Endothelial cell of umbilical vein (primary cell): Measurements from ENCODE around the gene LLGL2. TPM values are rescaled to one million over a fixed set of nuclear protein-coding genes. Genes with fewer than 3 reads are reported as not detected.

ENCODE experiments used
- BruUV-seq: library from RNA; stranded (reverse); fragments of 400-500 nt; replicated peaks from 2 replicates; lab custom pipeline; 2021; lab: Mats Ljungman, UMichigan
- CTCF ChIA-PET: fragments of 300-600, 350-600 bp; sonication (Branson Sonifier 250); formaldehyde crosslinking; loops from one replicate; lab custom pipeline; 2021; ENCODE audit warnings: antibody characterized with exemption, inconsistent platforms; lab: Charles Lee
- POLR2A ChIA-PET: fragments of 300-600, 350-600 bp; sonication (Branson Sonifier 250); formaldehyde crosslinking; loops from one replicate; lab custom pipeline; 2021; ENCODE audit warnings: antibody characterized with exemption, inconsistent platforms; lab: Charles Lee
- DNase-seq: peaks from one replicate; pipeline ENCODE4 v3.0.0-alpha.2; 2011; ENCODE audit warnings: low read depth, low spot score
- FAIRE-seq: peaks from 2 replicates; lab custom pipeline; 2011; peaks lifted over from hg19 to GRCh38; lab: Jason Lieb, UNC
- H2AFZ ChIP-seq: 2 replicates; pipeline ENCODE4 v1.6.0; 2012; ENCODE audit warnings: low read depth, low read length, control low read depth, inconsistent platforms
- H3K27ac ChIP-seq: 2 replicates; pipeline ENCODE4 v1.5.1; 2011; ENCODE audit warnings: low read depth, mild to moderate bottlenecking, control low read depth, low read length, moderate library complexity; ENCODE audit not compliant: insufficient read depth
- H3K27me3 ChIP-seq, 2 experiments: 2 replicates each; pipeline versions ENCODE4 v1.6.0 to v1.6.1; 2011; ENCODE audit warnings: low read length in 2 of 2, mixed read lengths in 1 of 2; ENCODE audit not compliant: control insufficient read depth in 2 of 2, insufficient read depth in 2 of 2
- H3K36me3 ChIP-seq, 2 experiments: 2 replicates in 1 of 2; 3 replicates in 1 of 2; pipeline ENCODE4 v1.5.1; 2011; ENCODE audit warnings: low read length in 2 of 2, mild to moderate bottlenecking in 1 of 2, moderate library complexity in 1 of 2; ENCODE audit not compliant: control insufficient read depth in 2 of 2, insufficient read depth in 2 of 2; ENCODE audit errors: extremely low read depth in 1 of 2
- H3K4me1 ChIP-seq: 3 replicates; pipeline ENCODE4 v1.5.1; 2011; ENCODE audit warnings: mild to moderate bottlenecking, low read length; ENCODE audit not compliant: control insufficient read depth, insufficient read depth; ENCODE audit errors: extremely low read depth
- H3K4me2 ChIP-seq: 2 replicates; pipeline ENCODE4 v1.6.1; 2011; ENCODE audit warnings: low read length, control low read depth, mixed read lengths; ENCODE audit not compliant: insufficient read depth
- H3K4me3 ChIP-seq, 3 experiments: fragments of 200-600 bp in 1 of 3; sonication (generic), shearing (Covaris generic) in 1 of 3; replicated peaks in 1 of 3; 2 replicates each; pipeline ENCODE4 v1.5.1; 2011 to 2016; ENCODE audit warnings: control low read depth in 3 of 3, low read length in 3 of 3, mild to moderate bottlenecking in 2 of 3, inconsistent platforms in 1 of 3, low read depth in 1 of 3, moderate library complexity in 1 of 3; ENCODE audit not compliant: insufficient read depth in 1 of 3
- H3K79me2 ChIP-seq: 2 replicates; pipeline ENCODE4 v1.6.0; 2012; ENCODE audit warnings: low read length, inconsistent platforms; ENCODE audit not compliant: control insufficient read depth, insufficient read depth
- H3K9ac ChIP-seq: replicated peaks from 2 replicates; pipeline ENCODE3; 2011; ENCODE audit warnings: low read length, control low read depth; ENCODE audit not compliant: insufficient read depth; ENCODE audit errors: extremely low read depth
- H3K9me1 ChIP-seq: replicated peaks from 3 replicates; pipeline ENCODE4 v1.6.0; 2011; ENCODE audit warnings: mild to moderate bottlenecking, low read length; ENCODE audit not compliant: control insufficient read depth, insufficient read depth; ENCODE audit errors: extremely low read depth
- H3K9me3 ChIP-seq: replicated peaks from 2 replicates; pipeline ENCODE4 v1.5.1; 2012; ENCODE audit warnings: low read length, inconsistent platforms; ENCODE audit not compliant: control insufficient read depth, insufficient read depth
- H4K20me1 ChIP-seq: replicated peaks from 2 replicates; pipeline ENCODE3; 2011; ENCODE audit warnings: mild to moderate bottlenecking, low read length; ENCODE audit not compliant: control insufficient read depth, insufficient read depth; ENCODE audit errors: extremely low read depth
- CTCF ChIP-seq, 2 donors: IDR thresholded peaks; 1 replicate in 1 of 2; 2 replicates in 1 of 2; pipeline ENCODE4 v1.5.1; 2011; ENCODE audit warnings: low read length in 2 of 2, mild to moderate bottlenecking in 2 of 2, moderate library complexity in 2 of 2, control low read depth in 1 of 2, inconsistent platforms in 1 of 2, low read depth in 1 of 2; ENCODE audit not compliant: insufficient read depth in 1 of 2; ENCODE audit errors: extremely low read depth in 1 of 2
- EZH2 ChIP-seq: IDR thresholded peaks from 2 replicates; pipeline ENCODE4 v1.6.1; 2012; ENCODE audit warnings: borderline replicate concordance, low read depth, mild to moderate bottlenecking, moderate library complexity, low read length, inconsistent platforms; ENCODE audit not compliant: severe bottlenecking
- FOS ChIP-seq: IDR thresholded peaks from 2 replicates; pipeline ENCODE4 v1.6.1; 2011; ENCODE audit warnings: mild to moderate bottlenecking, low read length, moderate library complexity, borderline replicate concordance; ENCODE audit not compliant: insufficient read depth
- GATA2 ChIP-seq: IDR thresholded peaks from 2 replicates; pipeline ENCODE4 v1.7.0; 2011; ENCODE audit warnings: low read depth, mild to moderate bottlenecking, moderate library complexity, mixed read lengths, low read length; ENCODE audit not compliant: insufficient read length, insufficient read depth
- JUN ChIP-seq: IDR thresholded peaks from 2 replicates; pipeline ENCODE4 v1.6.1; 2011; ENCODE audit warnings: borderline replicate concordance, low read depth; ENCODE audit not compliant: insufficient read length, insufficient read depth
- MAX ChIP-seq: IDR thresholded peaks from 2 replicates; pipeline ENCODE4 v1.6.1; 2011; ENCODE audit not compliant: insufficient read depth, insufficient read length
- MYC ChIP-seq: IDR thresholded peaks from one replicate; pipeline ENCODE4 v1.6.1; 2011; ENCODE audit warnings: mild to moderate bottlenecking, low read depth, low read length
- POLR2A ChIP-seq: IDR thresholded peaks from 2 replicates; pipeline ENCODE4 v1.6.1; 2012; ENCODE audit warnings: low read depth, mild to moderate bottlenecking, control low read depth, low read length
- POLR2AphosphoS5 ChIP-seq: IDR thresholded peaks from 2 replicates; pipeline ENCODE4 v1.6.1; 2012; ENCODE audit warnings: low read depth, mild to moderate bottlenecking, control low read depth, low read length, moderate library complexity; ENCODE audit not compliant: insufficient read depth
- dilution Hi-C: fragments of 300-500 bp; cut with MboI; formaldehyde crosslinking; loops from one replicate; pipeline ENCODE4 v1.15.0; 2019; ENCODE audit warnings: low sequenced_read_pairs; ENCODE audit not compliant: extremely low pct_ligation_motif_present
- intact Hi-C: fragments of 100-400 bp; cut with micrococcal nuclease; formaldehyde crosslinking; loops from one replicate; pipeline ENCODE4 v1.10.0; 2022
- polyA plus RNA-seq, 4 experiments: library from polyadenylated mRNA; depleted of rRNA in 3 of 4; stranded (reverse) in 3 of 4; unstranded in 1 of 4; fragments of >200 nt; gene quantifications; 2 replicates each; pipeline versions ENCODE4 v1.2.1 to v1.2.3, GENCODE V29; 2011 to 2012; ENCODE audit warnings: missing spikeins in 1 of 4
- total RNA-seq: library from RNA; stranded (reverse); gene quantifications from 2 replicates; pipeline ENCODE4 v1.2.3, GENCODE V29; 2021

The LLGL2 gene
- total and polyA plus RNA-seq, 2 donors (not counting 3 experiments of a cell fraction or from before 2014, with no cell fraction given), result 5.3 to 5.4 TPM

GRCh38 chr17:75535871-75536270, 10.4 kb downstream of the LLGL2 start:
- CTCF ChIA-PET, result no interaction called here

More at GRCh38 chr17:75535871-75536270, 10.4 kb downstream of the LLGL2 start:
- TF ChIP-seq CTCF (IDR thresholded peaks at IDR 0.05; ENCODE audit: extremely low read depth in 1 of 2, insufficient read depth in 1 of 2, low read depth in 1 of 2, low read length in 2 of 2) (no peak), GATA2 (no peak), POLR2A (no peak), EZH2 (no peak), MYC (no peak), FOS (no peak), JUN (no peak), POLR2AphosphoS5 (no peak), MAX (no peak)
- no peak overlapping the region for H3K4me2 ChIP-seq
- no TSS peak for BruUV-seq
- H4K20me1 ChIP-seq, result no peaks in the 10 kb centered on the region
- no peak for FAIRE-seq
- dilution Hi-C loops, result no loop called here
- no peaks in the 10 kb centered on the region for H3K4me1 ChIP-seq
- H3K27me3 ChIP-seq, result no peaks in the 10 kb centered on the region
- H3K27ac ChIP-seq, result no peak overlapping the region
- H3K36me3 ChIP-seq, result no peaks in the 10 kb centered on the region
- intact Hi-C loops, result no loop called here
- H3K79me2 ChIP-seq, result no peaks in the 10 kb centered on the region
- H3K9me3 ChIP-seq, result no peaks in the 10 kb centered on the region
- no peak overlapping the region for H3K4me3 ChIP-seq
- POLR2A ChIA-PET, result no interaction called here
- no peak overlapping the region for H3K9ac ChIP-seq
- H2AFZ ChIP-seq, result no peak overlapping the region
- no peak for DNase-seq
- H3K9me1 ChIP-seq, result no peaks in the 10 kb centered on the region
